ENCODE data around the gene TMEM131.
"Not testable (repeated sequence)": the region's sequence is repeated elsewhere in the genome, so short reads cannot be mapped to it uniquely, and the experiment has no call there.

Gene TMEM131

GRCh38 chr2:97848306-97848705 lies 147.4 kb downstream of the TMEM131 start:
- DNase-seq, result no peak

GRCh38 chr2:97846716-97847115 lies 149.0 kb downstream of the TMEM131 start:
- DNase-seq, result not testable (repeated sequence)

- no peak for DNase-seq
Measured at GRCh38 chr2:97845818-97846217, 149.9 kb downstream of the TMEM131 start.

GRCh38 chr2:97845133-97845532 lies 150.6 kb downstream of the TMEM131 start:
- DNase-seq, result no peak

- peak; percentile 47 for DNase-seq
Measured at GRCh38 chr2:97844311-97844859, 151.4 kb downstream of the TMEM131 start.

GRCh38 chr2:97840198-97840597 lies 155.6 kb downstream of the TMEM131 start:
- DNase-seq, result no peak

- no peak for DNase-seq
Measured at GRCh38 chr2:97834610-97835009, 161.1 kb downstream of the TMEM131 start.

GRCh38 chr2:97831121-97831520 lies 164.6 kb downstream of the TMEM131 start:
- DNase-seq, result no peak

GRCh38 chr2:97829255-97829654 lies 166.5 kb downstream of the TMEM131 start:
- not testable (repeated sequence) for DNase-seq

- not testable (repeated sequence) for DNase-seq
Measured at GRCh38 chr2:97827013-97827412, 168.7 kb downstream of the TMEM131 start.

- not testable (repeated sequence) for DNase-seq
Measured at GRCh38 chr2:97826266-97826847, 169.4 kb downstream of the TMEM131 start.

- DNase-seq, result not testable (repeated sequence)
Measured at GRCh38 chr2:97824011-97824410, 171.7 kb downstream of the TMEM131 start.

GRCh38 chr2:97821862-97822261 lies 173.9 kb downstream of the TMEM131 start:
- not testable (repeated sequence) for DNase-seq

GRCh38 chr2:97819754-97820153 lies 176.0 kb downstream of the TMEM131 start:
- DNase-seq, result no peak

- no peak for DNase-seq
Measured at GRCh38 chr2:97816411-97816810, 179.3 kb downstream of the TMEM131 start.

GRCh38 chr2:97812931-97813330 lies 182.8 kb downstream of the TMEM131 start:
- DNase-seq, result no peak

- no peak for DNase-seq
Measured at GRCh38 chr2:97808816-97809215, 186.9 kb downstream of the TMEM131 start.

GRCh38 chr2:97806738-97807618 lies 188.8 kb downstream of the TMEM131 start:
- DNase-seq, result peak; percentile 66

GRCh38 chr2:97805776-97806175 lies 190.0 kb downstream of the TMEM131 start:
- no peak for DNase-seq

- DNase-seq, result no peak
Measured at GRCh38 chr2:97801028-97801427, 194.7 kb downstream of the TMEM131 start.

GRCh38 chr2:97798416-97798815 lies 197.3 kb downstream of the TMEM131 start:
- no peak for DNase-seq

GRCh38 chr2:97797355-97797754 lies 198.4 kb downstream of the TMEM131 start:
- no peak for DNase-seq

GRCh38 chr2:97796465-97797126 lies 199.2 kb downstream of the TMEM131 start:
- no peak for DNase-seq

Data from NCI-H2227 treated with DMSO at 0.1 percent for 48 hours (cell line).